SU-DHL-6 (cell line): ENCODE measurements around the gene TMEM45B.

Experiments
- EZH2phosphoT487 ChIP-seq: fragments of 200-600 bp; sonication (generic), shearing (Covaris generic); conservative IDR thresholded peaks from 2 replicates; pipeline ENCODE4 v1.6.1; 2018; ENCODE audit warnings: mild to moderate bottlenecking, antibody characterized with exemption, low read length, moderate library complexity, mixed read lengths
- TF ChIP-seq, protein P1 (sequence below): fragments of 200-600 bp; sonication (generic); IDR thresholded peaks from one replicate; pipeline ENCODE4 v1.5.1; 2017; ENCODE audit warnings: antibody characterized with exemption, mild to moderate bottlenecking, low read length, moderate library complexity; ENCODE audit not compliant: insufficient read depth, poor library complexity, severe bottlenecking

- TF ChIP-seq, protein P1, sequence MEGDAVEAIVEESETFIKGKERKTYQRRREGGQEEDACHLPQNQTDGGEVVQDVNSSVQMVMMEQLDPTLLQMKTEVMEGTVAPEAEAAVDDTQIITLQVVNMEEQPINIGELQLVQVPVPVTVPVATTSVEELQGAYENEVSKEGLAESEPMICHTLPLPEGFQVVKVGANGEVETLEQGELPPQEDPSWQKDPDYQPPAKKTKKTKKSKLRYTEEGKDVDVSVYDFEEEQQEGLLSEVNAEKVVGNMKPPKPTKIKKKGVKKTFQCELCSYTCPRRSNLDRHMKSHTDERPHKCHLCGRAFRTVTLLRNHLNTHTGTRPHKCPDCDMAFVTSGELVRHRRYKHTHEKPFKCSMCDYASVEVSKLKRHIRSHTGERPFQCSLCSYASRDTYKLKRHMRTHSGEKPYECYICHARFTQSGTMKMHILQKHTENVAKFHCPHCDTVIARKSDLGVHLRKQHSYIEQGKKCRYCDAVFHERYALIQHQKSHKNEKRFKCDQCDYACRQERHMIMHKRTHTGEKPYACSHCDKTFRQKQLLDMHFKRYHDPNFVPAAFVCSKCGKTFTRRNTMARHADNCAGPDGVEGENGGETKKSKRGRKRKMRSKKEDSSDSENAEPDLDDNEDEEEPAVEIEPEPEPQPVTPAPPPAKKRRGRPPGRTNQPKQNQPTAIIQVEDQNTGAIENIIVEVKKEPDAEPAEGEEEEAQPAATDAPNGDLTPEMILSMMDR: no peak
- TF ChIP-seq EZH2phosphoT487: no peak
These were observed 24.6 kb downstream of the TMEM45B start for GRCh38 chr11:129840236-129840635.
